ENCODE measurements around the gene FAM78A.

The FAM78A gene, protein sequence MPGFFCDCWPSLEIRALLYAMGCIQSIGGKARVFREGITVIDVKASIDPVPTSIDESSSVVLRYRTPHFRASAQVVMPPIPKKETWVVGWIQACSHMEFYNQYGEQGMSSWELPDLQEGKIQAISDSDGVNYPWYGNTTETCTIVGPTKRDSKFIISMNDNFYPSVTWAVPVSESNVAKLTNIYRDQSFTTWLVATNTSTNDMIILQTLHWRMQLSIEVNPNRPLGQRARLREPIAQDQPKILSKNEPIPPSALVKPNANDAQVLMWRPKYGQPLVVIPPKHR

DNA sequence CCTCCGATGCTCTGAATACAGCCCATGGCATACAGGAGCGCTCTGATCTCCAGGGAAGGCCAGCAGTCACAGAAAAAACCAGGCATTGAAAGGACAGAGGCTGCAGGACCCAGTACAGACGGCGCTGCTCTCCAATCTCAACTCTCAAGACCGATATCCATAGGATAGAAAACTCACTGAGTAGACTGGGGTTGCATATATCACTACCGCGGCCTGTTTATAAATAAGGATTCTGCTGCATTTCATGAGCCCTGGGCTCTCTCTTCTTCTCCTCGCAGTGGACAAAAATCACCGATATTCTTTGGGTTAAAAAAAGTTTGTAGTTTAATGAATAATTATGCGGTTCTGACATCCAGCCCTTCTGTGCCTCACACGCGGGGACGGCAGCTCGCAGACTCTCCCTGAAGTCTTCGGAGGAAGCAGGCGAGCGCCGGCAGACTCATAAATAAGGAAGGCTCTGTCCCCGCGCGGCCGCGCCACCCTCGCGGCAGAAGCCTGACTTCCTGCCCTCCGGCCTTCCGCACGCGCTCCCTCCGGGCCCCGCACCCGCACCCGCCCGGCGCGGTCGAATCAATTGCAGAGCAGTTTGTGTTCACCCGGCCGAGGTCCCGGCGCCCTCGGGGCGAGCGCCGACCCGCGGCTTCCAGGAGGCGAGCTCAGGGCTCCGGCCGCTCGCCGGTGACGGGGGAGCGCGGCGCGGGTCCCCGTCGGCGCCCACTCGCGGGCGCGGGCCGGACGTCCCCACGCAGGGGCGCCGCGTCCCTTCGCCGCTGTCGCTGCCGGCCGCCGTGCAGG, at the start of gene FAM78A:
FAM78A (minus strand) TSS at position 417 of the 795 bp plus-strand sequence; CDS start at position 86, 331 bp downstream.
- DNase-seq: no peak

DNA sequence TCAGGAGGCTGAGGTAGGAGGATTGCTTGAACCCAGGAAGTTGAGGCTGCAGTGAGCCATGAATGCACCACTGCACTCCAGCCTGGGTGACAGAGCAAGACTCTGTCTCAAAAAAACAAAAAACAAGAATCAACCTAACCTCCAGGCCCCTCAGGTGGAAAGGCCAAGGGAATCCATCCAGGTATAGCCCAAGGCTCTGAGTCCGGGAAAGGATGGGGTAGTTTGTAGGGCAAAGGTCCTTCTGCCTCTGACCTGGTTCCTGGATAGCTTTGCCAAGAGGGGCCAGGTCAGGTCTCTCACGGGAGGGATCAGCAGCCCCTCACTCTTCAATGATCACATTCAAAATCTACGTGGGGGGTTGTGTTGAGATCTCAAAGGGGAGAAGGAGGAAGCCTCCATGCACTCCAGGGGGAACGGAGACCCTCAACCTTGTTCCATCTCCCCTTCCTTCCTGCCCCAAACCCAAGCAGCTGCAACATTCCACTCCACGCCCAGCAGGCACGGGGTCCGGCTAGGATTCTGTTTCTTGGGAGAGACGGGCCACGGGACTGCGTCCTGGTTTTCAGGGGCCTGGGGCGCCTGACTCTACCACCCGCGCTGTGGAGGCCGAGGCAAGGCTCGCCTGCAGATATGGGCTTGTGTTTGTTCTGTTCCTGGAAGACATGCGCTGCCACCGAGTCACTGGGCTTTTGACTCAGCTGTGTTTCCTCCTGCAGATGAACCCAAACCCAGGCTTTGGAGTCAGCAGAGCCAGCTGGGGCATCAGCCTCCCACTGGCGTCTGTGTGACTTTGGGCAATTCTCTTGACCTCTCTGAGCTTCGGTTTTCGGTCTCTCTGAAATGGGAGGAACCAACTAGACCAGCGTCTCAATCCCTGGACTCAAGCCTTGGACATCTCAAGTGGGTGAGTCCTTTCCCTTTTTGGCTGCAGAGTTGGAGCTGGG, 48.7 kb upstream of the FAM78A start:
- DNase-seq: no peak

DNA sequence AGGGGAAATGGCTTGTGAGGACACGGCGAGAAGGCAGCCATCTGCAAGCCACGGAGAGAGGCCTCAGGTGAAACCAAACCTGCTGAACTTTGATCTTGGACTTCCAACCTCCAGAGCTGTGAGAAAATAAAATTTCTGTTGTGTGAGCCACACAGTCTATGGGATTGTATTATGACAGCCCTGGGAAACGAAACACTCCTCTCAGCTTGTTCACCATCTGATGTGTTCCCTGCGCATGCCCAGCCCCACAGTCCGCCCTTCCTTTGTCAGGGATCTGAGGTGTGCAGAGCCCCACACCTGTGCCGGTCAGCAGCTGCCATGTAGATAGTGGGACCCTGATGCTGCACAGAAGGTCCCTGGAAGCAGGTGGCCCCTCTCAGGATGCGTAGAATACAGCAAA, 47.3 kb upstream of the FAM78A start:
- no peak for DNase-seq

DNA sequence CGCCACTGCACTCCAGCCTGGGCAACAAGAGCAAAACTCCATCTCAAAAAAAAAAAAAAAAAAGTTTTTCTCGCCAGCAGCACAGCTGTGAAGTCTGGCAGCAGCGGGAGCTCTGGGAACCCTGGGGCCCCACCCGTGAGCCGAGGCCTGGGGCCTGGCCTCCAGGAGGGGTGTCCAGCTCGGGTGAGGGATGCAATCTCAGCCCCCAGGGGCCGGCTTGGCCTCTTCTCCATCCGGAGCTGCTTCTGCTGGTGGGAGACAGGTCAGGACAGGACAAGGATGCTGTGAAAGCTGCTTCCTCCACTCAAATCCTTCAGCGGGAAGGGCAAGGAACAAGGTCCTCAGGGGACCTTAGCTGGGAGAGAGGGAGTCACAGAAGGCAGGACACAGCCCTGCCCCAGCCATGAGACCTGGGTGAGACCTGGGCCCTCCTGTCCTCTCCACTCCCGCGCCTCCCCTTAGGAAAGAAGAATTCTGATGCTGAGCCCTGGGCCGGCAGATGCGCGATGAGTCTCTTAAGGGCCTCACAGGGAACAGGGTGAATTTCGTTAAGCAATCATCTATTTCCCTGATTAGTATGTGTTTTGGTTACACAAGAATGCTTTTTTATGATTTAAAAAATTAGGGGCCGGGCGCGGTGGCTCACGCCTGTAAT, 43.8 kb upstream of the FAM78A start:
- DNase-seq: no peak

DNA sequence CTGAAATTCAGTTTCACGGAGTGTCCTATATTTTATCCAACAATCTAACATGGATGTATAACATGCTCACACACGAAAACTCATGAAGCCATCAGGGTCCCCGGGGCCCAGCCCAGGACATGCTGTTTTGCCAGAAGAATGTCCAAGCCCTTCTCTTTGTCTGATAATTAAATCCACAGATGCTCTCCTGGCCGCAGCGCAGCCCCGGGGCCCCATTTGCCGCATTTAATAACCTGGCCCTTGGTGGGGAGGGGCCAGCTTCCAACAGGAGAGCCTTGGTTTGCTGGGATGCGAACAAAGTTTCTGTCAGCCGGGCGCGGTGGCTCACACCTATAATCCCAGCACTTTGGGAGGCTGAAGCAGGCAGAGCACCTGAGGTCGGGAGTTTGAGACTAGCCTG, 43.2 kb upstream of the FAM78A start:
- no peak for DNase-seq

DNA sequence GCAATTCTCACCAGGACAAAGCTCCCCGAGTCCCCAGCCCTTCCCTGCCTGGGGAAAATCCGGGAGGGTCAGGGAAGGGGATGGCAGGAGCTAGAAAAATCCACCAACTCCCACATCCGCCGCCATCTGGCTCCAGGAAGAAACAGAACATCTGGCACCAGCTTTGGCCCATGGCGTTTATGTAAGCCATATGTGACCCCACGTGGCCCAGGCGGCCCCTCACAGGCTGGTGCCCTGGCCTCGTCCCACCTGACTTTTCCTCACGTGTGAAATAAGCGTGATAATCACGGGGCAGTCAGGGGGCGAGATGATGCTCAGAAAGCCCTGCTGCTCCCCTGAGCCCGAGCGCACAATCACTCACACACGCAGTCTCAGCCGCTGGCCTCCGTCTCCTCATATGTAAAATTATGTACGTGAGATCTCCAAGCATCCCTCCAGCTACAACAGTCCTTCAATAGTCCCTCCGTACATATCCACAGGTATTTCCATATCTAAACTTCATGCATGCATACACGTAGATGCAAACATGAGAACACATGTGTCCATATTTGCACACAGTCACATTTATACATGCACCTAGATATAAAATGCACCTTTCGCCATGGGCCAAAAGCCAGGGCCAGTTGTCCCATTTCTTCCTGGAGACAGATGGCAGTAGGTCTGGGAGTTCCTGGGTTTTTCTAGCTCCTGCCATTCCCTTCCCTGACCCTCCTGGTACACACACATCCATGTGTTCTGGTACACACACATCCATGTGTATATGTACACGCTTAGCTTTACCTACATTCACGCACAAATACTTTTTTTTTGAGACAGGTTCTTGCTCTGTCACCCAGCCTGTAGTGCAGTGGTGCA, 42.1 kb upstream of the FAM78A start:
- no peak for DNase-seq

DNA sequence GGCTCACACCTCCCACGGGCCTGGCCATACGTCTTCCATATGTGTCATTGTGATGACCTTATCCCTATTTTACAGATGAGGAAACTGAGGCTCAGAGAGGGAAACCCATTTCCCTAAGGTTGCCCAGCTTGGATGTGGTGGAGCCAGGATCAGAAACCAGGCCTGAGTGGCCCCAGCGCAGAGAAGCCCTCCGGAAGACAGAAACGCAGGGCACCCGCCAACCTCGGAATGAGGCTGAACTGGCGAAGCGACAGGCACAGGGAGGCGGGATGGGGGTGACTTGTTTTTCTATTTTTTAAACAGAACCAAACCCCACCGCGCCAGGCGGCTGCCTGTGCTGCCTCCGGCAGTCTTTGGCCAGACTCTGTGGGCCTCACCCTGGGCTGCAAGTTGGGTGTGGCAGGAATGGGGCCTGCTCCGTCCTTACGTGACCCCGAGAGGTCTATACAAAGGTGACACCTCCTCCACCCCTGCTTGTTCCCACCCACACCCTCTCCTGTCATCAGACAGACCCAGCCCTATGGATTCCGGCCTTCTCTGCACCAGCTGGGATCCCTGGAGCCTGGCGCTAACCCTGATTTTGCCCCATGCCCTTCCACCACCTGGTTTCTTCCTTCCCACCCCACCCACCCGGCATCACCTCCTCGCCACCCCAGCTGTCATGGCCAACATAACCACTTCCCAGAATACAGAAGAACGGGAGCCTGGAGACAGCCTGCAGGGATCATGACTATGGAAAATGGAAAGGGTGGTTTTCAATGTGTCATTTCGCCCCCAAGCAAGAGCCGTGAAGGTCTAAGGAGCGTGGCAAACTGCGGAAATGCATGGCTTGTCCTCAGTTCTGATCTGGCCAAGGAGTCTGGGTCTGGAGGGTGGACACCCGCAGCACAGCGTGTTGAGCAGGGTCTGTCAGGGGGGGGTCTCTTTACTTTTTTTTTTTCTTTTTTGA, 36.8 kb upstream of the FAM78A start:
- DNase-seq: no peak

DNA sequence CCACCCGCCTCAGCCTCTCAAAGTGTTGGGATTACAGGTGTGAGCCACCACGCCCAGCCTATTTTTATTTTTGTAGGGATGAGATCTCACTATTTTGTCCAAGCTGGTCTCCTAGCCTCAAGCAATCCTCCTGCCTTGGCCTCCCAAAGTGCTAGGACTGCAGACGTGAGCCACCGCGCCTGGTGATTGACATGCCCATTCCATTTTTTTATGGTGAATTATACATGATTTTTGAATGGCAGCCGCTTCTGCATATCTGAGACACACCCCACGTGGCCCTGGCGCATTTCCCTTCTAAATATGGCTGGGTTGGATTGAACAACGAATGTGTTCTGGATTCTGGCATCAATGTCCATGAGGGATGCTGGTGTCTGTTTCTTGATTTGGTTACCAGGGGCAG, 35.9 kb upstream of the FAM78A start:
- DNase-seq: no peak

DNA sequence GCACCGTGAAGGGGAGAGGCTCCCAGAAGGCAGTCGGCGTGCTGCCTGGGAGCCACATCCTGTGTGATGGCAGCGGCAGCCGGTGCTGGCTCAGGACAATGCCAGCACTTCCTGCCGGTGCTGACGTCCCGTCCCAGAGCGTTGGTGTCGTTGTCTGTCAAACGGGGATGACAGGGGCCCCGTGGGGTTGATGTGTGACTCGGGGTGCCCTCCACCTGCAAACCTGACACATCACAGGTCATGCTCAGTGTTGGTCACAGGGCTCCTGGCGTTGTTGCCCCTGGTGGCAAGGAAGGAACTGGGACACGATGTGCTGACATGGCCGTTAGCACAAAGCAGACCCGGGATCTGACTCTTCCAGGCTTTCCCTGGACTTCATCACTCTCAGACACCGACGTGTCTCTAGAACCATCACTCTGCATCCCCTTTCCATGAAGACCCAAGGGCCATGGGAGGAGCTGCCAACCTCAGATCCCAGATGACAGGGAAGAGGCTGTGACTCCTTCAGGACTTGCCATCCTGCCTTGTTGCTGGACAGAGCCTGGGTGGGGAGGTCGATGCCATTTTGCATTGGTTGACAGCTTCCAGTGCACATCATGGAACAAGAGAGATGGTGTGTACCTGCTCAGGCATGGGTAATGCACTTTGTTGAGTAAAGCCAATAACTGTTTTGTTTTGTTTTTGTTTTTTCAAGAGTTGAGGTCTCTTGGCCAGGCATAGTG, 34.7 kb upstream of the FAM78A start:
- no peak for DNase-seq

DNA sequence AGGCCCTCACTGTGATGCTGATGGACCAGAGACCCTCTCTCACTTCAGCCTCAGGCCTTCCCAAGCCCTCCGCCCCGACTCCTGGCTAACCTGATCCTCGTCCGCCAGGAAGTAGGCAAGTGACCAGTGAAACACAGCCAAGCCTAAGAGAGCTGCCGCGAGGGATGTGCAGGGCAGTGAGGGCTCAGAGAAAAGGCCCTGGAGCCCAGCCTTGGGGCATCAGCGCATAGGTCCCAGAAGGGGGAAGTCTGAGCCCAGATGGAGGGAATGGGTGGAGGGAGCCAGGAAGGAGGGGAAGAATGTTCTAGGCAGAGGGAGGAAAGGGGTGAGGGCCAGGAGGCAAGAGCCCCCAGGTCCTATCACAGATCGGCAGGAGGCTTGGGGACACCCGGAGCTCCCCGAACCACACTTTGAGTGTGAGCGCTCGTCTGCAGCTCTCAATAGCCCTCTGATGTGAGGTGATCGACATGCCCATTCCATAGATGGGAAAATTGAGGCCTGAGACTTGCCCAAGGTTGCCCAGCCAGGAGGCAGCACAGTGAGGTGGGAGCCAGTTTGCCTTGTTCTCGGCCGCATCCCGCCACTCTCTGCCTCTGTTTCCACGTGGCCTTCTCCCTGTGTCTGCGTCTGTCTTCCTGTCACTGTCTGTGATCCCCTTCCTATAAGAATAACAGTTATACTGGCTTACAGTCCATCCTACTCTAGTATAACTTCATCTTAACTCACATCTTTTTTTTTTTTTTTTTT, 33.4 kb upstream of the FAM78A start:
- DNase-seq: no peak

DNA sequence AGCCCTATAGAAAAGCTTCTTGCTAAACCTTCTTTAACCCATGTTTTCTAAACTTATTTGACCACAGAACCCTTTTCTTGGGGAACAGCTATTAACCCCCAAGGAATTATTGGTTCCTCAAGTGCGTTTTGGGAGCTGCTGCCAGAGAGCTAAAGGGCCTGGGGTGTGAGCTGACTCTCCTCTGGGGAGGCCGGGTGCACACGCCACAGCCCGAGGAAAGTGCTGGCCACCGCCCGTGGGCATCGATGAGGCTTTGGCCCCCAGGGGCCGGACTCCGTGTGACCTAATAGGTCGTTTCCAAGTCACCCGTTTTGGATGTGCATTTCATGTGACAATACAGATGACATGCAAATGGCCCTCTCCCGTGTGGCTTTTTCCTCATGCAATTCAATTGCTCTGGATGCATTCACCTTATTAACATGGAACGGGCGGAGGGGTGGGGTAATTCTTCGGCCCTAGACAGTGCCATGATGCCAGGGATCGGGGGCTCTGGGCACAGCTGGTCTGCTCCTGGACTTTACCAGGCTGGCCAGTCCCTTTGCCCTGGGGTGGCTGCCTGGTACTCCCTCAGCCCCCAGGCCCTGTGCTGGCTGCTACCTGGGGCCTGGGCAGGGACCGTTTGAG, 32.7 kb upstream of the FAM78A start:
- no peak for DNase-seq

DNA sequence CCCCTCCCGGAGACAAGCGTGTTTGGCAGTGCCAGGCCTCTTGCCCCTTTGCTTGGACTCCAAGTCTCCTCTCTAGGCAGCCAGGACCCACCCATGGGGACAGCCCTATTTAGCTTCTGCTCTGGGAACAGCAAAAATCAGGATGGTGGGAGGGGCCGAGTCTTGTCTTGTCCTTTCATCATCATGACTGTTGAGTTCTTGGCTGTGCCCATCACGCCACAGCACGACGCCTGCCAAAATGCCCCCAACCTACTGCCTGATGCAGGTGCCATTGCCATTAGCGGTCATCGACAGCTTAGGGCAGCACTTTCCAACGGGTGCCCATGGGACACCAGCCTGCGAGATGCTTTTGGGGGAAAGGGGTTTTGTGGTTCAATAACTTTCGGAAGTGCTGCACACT, 32.1 kb upstream of the FAM78A start:
- DNase-seq: no peak

DNA sequence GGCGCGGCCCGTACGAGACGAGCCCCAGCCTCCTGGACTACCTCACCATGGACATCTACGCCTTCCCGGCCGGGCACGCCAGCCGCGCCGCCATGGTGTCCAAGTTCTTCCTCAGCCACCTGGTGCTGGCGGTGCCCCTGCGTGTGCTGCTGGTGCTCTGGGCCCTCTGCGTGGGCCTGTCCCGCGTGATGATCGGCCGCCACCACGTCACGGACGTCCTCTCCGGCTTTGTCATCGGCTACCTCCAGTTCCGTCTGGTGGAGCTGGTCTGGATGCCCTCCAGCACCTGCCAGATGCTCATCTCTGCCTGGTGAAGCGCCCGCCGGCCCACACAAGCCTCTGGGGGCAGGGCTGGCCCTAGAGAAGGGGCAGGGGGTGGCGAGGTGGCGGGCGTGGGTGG, 31.7 kb upstream of the FAM78A start:
- no peak for DNase-seq

DNA sequence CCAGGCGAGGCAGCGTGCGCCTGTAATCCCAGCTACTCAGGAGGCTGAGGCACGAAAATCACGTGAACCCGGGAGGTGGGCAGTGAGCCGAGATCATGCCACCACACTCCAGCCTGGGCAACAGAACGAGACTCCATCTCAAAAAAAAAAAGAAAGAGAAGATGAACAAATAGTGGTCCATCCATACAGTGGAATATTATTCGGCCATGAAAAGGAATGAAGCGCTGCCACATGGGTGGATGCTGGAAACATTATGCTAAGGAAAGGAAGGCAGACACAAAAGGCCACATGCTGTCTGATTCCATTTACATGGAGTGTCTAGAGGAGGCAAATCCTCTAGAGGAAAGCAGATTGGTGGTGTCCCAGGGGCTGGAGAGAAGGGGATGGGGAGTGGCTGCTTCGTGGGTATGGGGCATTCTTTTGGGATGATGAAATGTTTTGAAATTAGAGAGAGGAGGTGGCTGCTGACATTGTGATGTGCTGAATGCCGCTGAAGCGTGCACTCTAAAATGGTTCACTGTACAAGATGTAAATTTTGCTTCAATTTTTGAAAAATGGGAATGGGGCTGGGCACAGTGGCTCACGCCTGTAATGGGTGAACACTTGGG, 30.2 kb upstream of the FAM78A start:
- no peak for DNase-seq

DNA sequence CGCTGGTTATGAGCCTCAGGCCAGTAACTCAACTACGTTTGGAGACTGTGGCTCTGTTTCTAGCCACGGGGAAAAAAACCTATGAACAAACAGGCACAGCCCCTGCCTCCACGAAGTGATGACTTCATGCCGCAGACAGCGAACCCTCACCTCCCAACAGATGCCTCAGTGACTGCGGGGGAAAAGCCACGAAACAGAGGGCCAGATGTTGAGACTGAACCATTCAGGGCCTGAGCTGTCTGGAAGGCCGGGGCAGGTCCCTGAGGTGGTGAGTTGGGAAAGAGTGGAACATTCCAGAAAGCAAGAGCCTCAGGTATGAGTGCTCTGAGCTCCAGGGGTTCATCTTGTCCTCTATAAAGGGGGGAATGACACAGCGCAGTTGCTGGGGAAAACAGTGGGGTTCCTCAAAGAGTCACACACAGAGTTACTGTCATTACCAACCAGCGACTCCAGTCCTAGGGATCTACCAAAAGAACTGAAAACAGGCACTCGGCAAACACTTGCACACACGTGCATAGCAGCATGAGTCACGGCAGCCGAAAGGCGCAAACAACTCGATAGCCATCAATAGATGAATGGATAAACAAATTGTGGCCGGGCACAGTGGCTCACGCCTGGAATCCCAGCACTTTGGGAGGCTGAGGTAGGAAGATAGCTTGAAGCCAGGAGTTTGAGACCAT, 28.5 kb upstream of the FAM78A start:
- no peak for DNase-seq

DNA sequence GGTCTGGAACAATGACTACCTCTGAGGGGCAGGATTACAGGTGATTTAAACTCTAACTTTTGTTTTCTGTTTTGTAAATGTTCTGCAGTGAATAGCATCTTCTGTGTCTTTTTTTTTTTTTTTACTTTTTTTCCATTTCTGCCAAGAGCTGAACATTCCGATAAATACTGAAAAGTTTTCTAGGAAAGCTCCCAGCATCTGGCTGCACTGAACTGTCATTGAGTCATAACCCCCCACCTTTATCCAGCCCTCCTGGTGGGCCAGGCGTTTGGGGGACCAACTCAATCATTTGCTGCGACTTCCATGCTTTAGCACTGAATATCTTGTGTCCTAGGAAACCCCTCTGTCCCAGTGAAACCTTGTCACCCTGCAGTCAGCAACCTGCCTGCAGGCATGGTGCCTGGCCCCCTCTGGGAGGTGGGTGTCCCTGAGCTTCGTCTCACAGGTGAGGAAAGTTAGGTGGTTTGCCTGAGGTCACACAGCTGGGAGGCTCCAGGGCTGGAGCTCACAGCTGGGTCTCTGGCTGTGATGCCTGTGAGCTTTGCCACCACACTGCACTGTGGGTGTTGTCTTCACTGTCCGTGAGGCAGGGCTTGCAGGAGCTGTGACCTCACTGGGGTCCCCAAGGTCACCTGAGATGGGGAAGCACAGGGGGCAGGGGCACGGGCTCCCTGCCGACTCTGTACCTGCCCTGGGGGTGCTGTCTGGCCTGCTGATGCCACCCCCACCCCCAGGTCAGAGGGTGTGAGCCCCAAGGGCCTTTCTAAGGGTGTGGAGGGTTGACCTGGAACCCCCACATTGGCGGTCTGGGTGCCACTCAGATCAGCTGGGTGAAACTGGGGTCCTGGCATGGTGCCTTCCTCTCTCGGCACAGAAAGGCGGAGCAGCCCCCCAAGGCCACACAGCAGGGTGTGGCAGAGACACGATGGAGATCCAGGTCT, 27.3 kb upstream of the FAM78A start:
- DNase-seq: no peak

Data from NCI-H1436 treated with DMSO at 0.1 percent for 48 hours (cell line).